BE2C (cell line): ENCODE results near the gene TRAF3IP1.

Source experiments
- DNase-seq: peaks from one replicate; pipeline ENCODE4 v3.0.0-alpha.2; 2020
- H3K27me3 ChIP-seq: fragments of 250-450 bp; sonication (Bioruptor Pico); 2 replicates; pipeline ENCODE4 v1.5.1; 2020; ENCODE audit warnings: mild to moderate bottlenecking
- H3K36me3 ChIP-seq: fragments of 250-450 bp; sonication (Bioruptor Pico); 2 replicates; pipeline ENCODE4 v1.5.1; 2020; ENCODE audit warnings: mild to moderate bottlenecking
- H3K4me1 ChIP-seq: fragments of 250-450 bp; sonication (Bioruptor Pico); 2 replicates; pipeline ENCODE4 v1.5.1; 2020
- H3K4me3 ChIP-seq: 2 replicates; pipeline ENCODE4 v1.5.1; 2011; ENCODE audit warnings: low read depth, low read length
- H3K9me3 ChIP-seq: fragments of 250-450 bp; sonication (Bioruptor Pico); 2 replicates; pipeline ENCODE4 v1.5.1; 2020
- TF ChIP-seq, protein P1 (sequence below): IDR thresholded peaks from 2 replicates; pipeline ENCODE4 v1.5.1; 2012; ENCODE audit warnings: mild to moderate bottlenecking, low read depth, low read length

The TRAF3IP1 gene

GRCh38 chr2:238282861-238283738 is 37.2 kb upstream of the TRAF3IP1 start:
- TF ChIP-seq, protein P1, sequence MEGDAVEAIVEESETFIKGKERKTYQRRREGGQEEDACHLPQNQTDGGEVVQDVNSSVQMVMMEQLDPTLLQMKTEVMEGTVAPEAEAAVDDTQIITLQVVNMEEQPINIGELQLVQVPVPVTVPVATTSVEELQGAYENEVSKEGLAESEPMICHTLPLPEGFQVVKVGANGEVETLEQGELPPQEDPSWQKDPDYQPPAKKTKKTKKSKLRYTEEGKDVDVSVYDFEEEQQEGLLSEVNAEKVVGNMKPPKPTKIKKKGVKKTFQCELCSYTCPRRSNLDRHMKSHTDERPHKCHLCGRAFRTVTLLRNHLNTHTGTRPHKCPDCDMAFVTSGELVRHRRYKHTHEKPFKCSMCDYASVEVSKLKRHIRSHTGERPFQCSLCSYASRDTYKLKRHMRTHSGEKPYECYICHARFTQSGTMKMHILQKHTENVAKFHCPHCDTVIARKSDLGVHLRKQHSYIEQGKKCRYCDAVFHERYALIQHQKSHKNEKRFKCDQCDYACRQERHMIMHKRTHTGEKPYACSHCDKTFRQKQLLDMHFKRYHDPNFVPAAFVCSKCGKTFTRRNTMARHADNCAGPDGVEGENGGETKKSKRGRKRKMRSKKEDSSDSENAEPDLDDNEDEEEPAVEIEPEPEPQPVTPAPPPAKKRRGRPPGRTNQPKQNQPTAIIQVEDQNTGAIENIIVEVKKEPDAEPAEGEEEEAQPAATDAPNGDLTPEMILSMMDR = no peak
- no peak overlapping the region for H3K4me3 ChIP-seq
- DNase-seq = no peak
- no peaks in the 10 kb centered on the region for H3K4me1 ChIP-seq
- no peaks in the 10 kb centered on the region; the same call in 1 of the 2 replicates for H3K36me3 ChIP-seq
- H3K27me3 ChIP-seq = no peaks in the 10 kb centered on the region
- H3K9me3 ChIP-seq = no peaks in the 10 kb centered on the region

- Histone ChIP-seq H3K27me3 (no peaks in the 10 kb centered on the region), H3K9me3 (no peaks in the 10 kb centered on the region), H3K4me3 (no peak overlapping the region), H3K4me1 (no peaks in the 10 kb centered on the region), H3K36me3 (no peaks in the 10 kb centered on the region; the same call in 1 of the 2 replicates)
- DNase-seq = no peak
- TF ChIP-seq, protein P1 = no peak
These were observed 35.4 kb upstream of the TRAF3IP1 start for GRCh38 chr2:238284802-238285515.

GRCh38 chr2:238285653-238286082 is 34.6 kb upstream of the TRAF3IP1 start:
- no peak for DNase-seq
- Histone ChIP-seq H3K36me3 (no peaks in the 10 kb centered on the region; the same call in 1 of the 2 replicates), H3K9me3 (no peaks in the 10 kb centered on the region), H3K27me3 (no peaks in the 10 kb centered on the region), H3K4me3 (no peak overlapping the region), H3K4me1 (no peaks in the 10 kb centered on the region)
- TF ChIP-seq, protein P1 = no peak

DNA sequence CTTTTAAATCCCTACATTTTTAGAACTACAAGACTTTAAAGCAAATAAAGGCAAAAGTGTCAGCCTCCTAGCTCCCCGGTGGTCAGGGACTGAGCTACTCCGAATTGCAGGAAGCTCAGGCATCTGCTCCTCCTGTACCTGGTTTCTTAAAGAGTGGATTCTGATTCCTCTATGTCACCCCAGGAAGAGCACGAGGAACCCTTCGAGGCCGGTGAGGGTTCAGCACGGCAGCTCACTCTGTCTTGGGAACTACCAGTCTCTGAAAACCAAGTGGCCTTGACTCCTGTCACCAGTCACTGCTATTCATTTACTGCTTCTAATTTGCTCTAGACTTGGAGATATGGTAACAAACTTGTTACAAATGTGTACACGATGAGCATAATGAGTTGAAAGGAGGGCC is 34.2 kb upstream of the TRAF3IP1 start:
- no peaks in the 10 kb centered on the region for H3K4me1 ChIP-seq
- no peaks in the 10 kb centered on the region for H3K27me3 ChIP-seq
- H3K36me3 ChIP-seq = no peaks in the 10 kb centered on the region; the same call in 1 of the 2 replicates
- H3K4me3 ChIP-seq = no peak overlapping the region
- no peaks in the 10 kb centered on the region for H3K9me3 ChIP-seq
- DNase-seq = no peak
- TF ChIP-seq, protein P1 = no peak

DNA sequence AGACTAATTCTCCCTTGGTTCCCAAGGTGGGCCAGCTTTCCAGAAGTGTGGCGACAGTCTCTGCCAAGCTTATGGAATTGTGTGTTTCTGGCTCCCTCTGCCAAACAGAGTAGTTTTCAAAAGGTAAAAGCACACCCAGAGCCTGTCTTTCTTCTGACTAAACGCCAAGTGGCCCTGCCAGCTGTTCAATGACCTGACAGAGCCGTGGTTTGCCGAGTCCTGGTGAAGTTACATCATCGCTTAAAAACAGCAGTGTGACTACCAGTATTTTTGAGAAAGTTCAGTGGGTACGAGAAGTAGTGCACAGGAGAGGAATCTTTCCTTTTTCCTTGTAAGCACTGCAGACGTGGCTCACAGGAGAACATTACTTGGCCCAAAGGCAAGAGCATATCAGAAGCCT is 33.8 kb upstream of the TRAF3IP1 start:
- H3K4me3 ChIP-seq = no peak overlapping the region; the same call in 1 of the 2 replicates
- no peak for DNase-seq
- no peaks in the 10 kb centered on the region for H3K9me3 ChIP-seq
- H3K36me3 ChIP-seq = no peaks in the 10 kb centered on the region; the same call in 1 of the 2 replicates
- TF ChIP-seq, protein P1 = no peak
- no peaks in the 10 kb centered on the region for H3K4me1 ChIP-seq
- no peaks in the 10 kb centered on the region for H3K27me3 ChIP-seq
